GOT3 (cell line): ENCODE data around the gene ISYNA1.

Experiments used
- DNase-seq: peaks from one replicate; lab custom pipeline; 2025; ENCODE audit warnings: mixed read lengths; lab: John Stamatoyannopoulos, UW

The ISYNA1 gene

GRCh38 chr19:18467978-18468377 lies 30.0 kb upstream of the ISYNA1 start:
- DNase-seq = no peak

GRCh38 chr19:18466354-18466753 lies 28.4 kb upstream of the ISYNA1 start:
- DNase-seq = no peak

- no peak for DNase-seq
These were observed 28.0 kb upstream of the ISYNA1 start for GRCh38 chr19:18465964-18466339.

- DNase-seq = no peak
These were observed 27.5 kb upstream of the ISYNA1 start for GRCh38 chr19:18465214-18465963.

- DNase-seq = no peak
These were observed 26.7 kb upstream of the ISYNA1 start for GRCh38 chr19:18464646-18465045.

GRCh38 chr19:18461471-18461870 lies 23.5 kb upstream of the ISYNA1 start:
- DNase-seq = no peak

GRCh38 chr19:18460900-18461299 lies 23.0 kb upstream of the ISYNA1 start:
- DNase-seq = no peak

- DNase-seq = no peak
These were observed 19.8 kb upstream of the ISYNA1 start for GRCh38 chr19:18457483-18458331.

GRCh38 chr19:18456974-18457373 lies 19.0 kb upstream of the ISYNA1 start:
- DNase-seq = no peak

GRCh38 chr19:18456279-18456678 lies 18.3 kb upstream of the ISYNA1 start:
- DNase-seq = no peak

- no peak for DNase-seq
These were observed 15.5 kb upstream of the ISYNA1 start for GRCh38 chr19:18453269-18454024.

- no peak for DNase-seq
These were observed 14.5 kb upstream of the ISYNA1 start for GRCh38 chr19:18452386-18452785.

GRCh38 chr19:18450931-18451836 lies 13.3 kb upstream of the ISYNA1 start:
- no peak for DNase-seq

- DNase-seq = no peak
These were observed 12.3 kb upstream of the ISYNA1 start for GRCh38 chr19:18450021-18450930.

- DNase-seq = no peak
These were observed 11.6 kb upstream of the ISYNA1 start for GRCh38 chr19:18449552-18449951.

GRCh38 chr19:18446811-18447359 lies 9.0 kb upstream of the ISYNA1 start:
- no peak for DNase-seq

GRCh38 chr19:18446145-18446810 lies 8.3 kb upstream of the ISYNA1 start:
- DNase-seq = no peak

GRCh38 chr19:18445262-18445948 lies 7.5 kb upstream of the ISYNA1 start:
- DNase-seq = no peak

GRCh38 chr19:18444513-18444912 lies 6.6 kb upstream of the ISYNA1 start:
- DNase-seq = no peak
